GM23338 (cell line): ENCODE data around the gene IFNA10.
A peak's percentile ranks its signal among the peaks of the same experiment; 100 is the strongest.
"Not testable (repeated sequence)": the region's sequence is repeated elsewhere in the genome, so short reads cannot be mapped to it uniquely, and the experiment has no call there.

Source experiments
- CREB1 ChIP-seq: fragments of 250-450 bp; sonication (Bioruptor Pico); IDR thresholded peaks from 2 replicates; pipeline ENCODE4 v1.5.0; 2020; ENCODE audit warnings: low read depth, mild to moderate bottlenecking, moderate library complexity
- CTCF ChIP-seq, 2 experiments: fragments of 200-600 bp in 1 of 2; sonication (generic) in 1 of 2; conservative IDR thresholded peaks; 2 replicates each; pipeline versions ENCODE4 v1.5.1 to v1.6.1; 2016 to 2017; ENCODE audit warnings: antibody characterized with exemption in 2 of 2, low read depth in 2 of 2, mild to moderate bottlenecking in 2 of 2, moderate library complexity in 1 of 2
- ETS1 ChIP-seq: IDR thresholded peaks from 2 replicates; pipeline ENCODE4 v1.6.1; 2016; ENCODE audit warnings: antibody characterized with exemption
- EZH2 ChIP-seq: fragments of 200-600 bp; sonication (generic); IDR thresholded peaks from one replicate; pipeline ENCODE4 v1.8.0; 2017; ENCODE audit warnings: antibody characterized with exemption, mild to moderate bottlenecking, low read depth; ENCODE audit not compliant: unreplicated experiment
- EZH2phosphoT487 ChIP-seq: fragments of 200-600 bp; sonication (generic); IDR thresholded peaks from one replicate; pipeline ENCODE4 v1.8.1; 2018; ENCODE audit warnings: antibody characterized with exemption; ENCODE audit not compliant: unreplicated experiment
- POLR2AphosphoS5 ChIP-seq: IDR thresholded peaks from 2 replicates; pipeline ENCODE4 v1.6.1; 2016; ENCODE audit warnings: antibody characterized with exemption, low read depth
- STAT1 ChIP-seq: IDR thresholded peaks from one replicate; pipeline ENCODE4 v1.6.1; 2016; ENCODE audit warnings: antibody characterized with exemption; ENCODE audit not compliant: unreplicated experiment

- TF ChIP-seq CTCF (conservative IDR thresholded peaks at IDR 0.05; ENCODE audit: low read depth in 2 of 2), result peak; percentile 77 to 93
- TF ChIP-seq CREB1, EZH2phosphoT487, POLR2AphosphoS5, EZH2, ETS1, STAT1: not testable (repeated sequence)
Measured at GRCh38 chr9:21194867-21195776, 11.8 kb downstream of the IFNA10 start.
